Osteoblast (primary cell): Measurements from ENCODE around the gene TRIM14. TPM values are rescaled to one million over a fixed set of nuclear protein-coding genes. Genes with fewer than 3 reads are reported as not detected.

ENCODE experiments used
- DNase-seq: peaks from one replicate; pipeline ENCODE4 v3.0.0; 2011; ENCODE audit warnings: low spot score, mixed read lengths; ENCODE audit not compliant: insufficient read length; ENCODE audit errors: missing footprints
- H2AFZ ChIP-seq: 2 replicates; pipeline ENCODE4 v1.6.0; 2011; ENCODE audit warnings: mild to moderate bottlenecking, low read length
- H3K27ac ChIP-seq: 2 replicates; pipeline ENCODE4 v1.5.1; 2011; ENCODE audit warnings: mild to moderate bottlenecking, low read depth, low read length, moderate library complexity
- H3K27me3 ChIP-seq: 2 replicates; pipeline ENCODE4 v1.6.0; 2012; ENCODE audit warnings: mild to moderate bottlenecking, control low read depth, inconsistent platforms, low read length, moderate library complexity; ENCODE audit not compliant: insufficient read depth
- H3K36me3 ChIP-seq: 2 replicates; pipeline ENCODE4 v1.5.1; 2011; ENCODE audit warnings: mild to moderate bottlenecking, low read length, control low read depth, moderate library complexity; ENCODE audit not compliant: insufficient read depth
- H3K4me1 ChIP-seq: 2 replicates; pipeline ENCODE4 v1.5.1; 2011; ENCODE audit warnings: mild to moderate bottlenecking, low read length, control low read depth, moderate library complexity; ENCODE audit not compliant: insufficient read depth
- H3K4me2 ChIP-seq: 2 replicates; pipeline ENCODE4 v1.6.0; 2011; ENCODE audit warnings: mild to moderate bottlenecking, low read length; ENCODE audit not compliant: insufficient read depth
- H3K4me3 ChIP-seq: fragments of 200-600 bp; sonication (generic); 3 replicates; pipeline ENCODE4 v1.5.1; 2012; ENCODE audit warnings: mild to moderate bottlenecking, low read length, inconsistent platforms; ENCODE audit not compliant: insufficient read depth
- H3K79me2 ChIP-seq: 2 replicates; pipeline ENCODE4 v1.6.0; 2012; ENCODE audit warnings: mild to moderate bottlenecking, low read length, control low read depth, inconsistent platforms; ENCODE audit not compliant: insufficient read depth
- H3K9me3 ChIP-seq: 2 replicates; pipeline ENCODE4 v1.5.1; 2011; ENCODE audit warnings: low read depth, low read length, control low read depth
- H4K20me1 ChIP-seq: 2 replicates; pipeline ENCODE4 v1.6.0; 2012; ENCODE audit warnings: mild to moderate bottlenecking, low read length, control low read depth; ENCODE audit not compliant: insufficient read depth
- total RNA-seq: library from RNA; depleted of rRNA; stranded (reverse); fragments of >200 nt; gene quantifications from 2 replicates; pipeline ENCODE4 v1.2.3, GENCODE V29; 2012
- TF ChIP-seq, protein P1 (sequence below): IDR thresholded peaks from 2 replicates; pipeline ENCODE4 v1.5.1; 2011; ENCODE audit warnings: mild to moderate bottlenecking, low read depth, low read length, moderate library complexity; ENCODE audit errors: extremely low read depth

The TRIM14 gene
- total RNA-seq, 1 donor: 1.1 TPM

DNA sequence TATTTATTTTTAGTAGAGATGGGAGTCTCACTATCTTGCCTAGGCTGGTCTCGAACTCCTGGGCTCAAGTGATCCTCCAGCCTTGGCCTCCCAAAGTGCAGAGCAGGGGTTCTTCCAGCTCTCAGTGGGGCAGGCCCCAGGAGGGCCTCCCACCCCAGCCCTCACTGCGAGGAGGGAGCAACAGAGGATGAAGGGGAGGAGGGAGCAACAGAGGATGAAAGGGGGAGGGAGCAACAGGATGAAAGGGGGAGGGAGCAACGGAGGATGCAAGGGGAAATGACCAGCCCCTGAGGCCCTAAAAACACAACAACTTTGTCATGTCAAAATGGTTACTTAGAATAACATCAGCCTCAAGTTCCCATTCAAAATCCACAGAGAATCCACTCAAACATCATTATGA is 10.0 kb downstream of the TRIM14 start:
- H4K20me1 ChIP-seq: no peaks in the 10 kb centered on the region
- DNase-seq: no peak
- H3K4me2 ChIP-seq: no peak overlapping the region
- H3K79me2 ChIP-seq: no peaks in the 10 kb centered on the region
- H3K4me1 ChIP-seq: no peaks in the 10 kb centered on the region
- H3K9me3 ChIP-seq: no peaks in the 10 kb centered on the region
- TF ChIP-seq, protein P1, sequence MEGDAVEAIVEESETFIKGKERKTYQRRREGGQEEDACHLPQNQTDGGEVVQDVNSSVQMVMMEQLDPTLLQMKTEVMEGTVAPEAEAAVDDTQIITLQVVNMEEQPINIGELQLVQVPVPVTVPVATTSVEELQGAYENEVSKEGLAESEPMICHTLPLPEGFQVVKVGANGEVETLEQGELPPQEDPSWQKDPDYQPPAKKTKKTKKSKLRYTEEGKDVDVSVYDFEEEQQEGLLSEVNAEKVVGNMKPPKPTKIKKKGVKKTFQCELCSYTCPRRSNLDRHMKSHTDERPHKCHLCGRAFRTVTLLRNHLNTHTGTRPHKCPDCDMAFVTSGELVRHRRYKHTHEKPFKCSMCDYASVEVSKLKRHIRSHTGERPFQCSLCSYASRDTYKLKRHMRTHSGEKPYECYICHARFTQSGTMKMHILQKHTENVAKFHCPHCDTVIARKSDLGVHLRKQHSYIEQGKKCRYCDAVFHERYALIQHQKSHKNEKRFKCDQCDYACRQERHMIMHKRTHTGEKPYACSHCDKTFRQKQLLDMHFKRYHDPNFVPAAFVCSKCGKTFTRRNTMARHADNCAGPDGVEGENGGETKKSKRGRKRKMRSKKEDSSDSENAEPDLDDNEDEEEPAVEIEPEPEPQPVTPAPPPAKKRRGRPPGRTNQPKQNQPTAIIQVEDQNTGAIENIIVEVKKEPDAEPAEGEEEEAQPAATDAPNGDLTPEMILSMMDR: no peak
- no peak overlapping the region for H3K27ac ChIP-seq
- no peaks in the 10 kb centered on the region for H3K36me3 ChIP-seq
- no peak overlapping the region for H3K4me3 ChIP-seq
- no peak overlapping the region for H2AFZ ChIP-seq
- no peaks in the 10 kb centered on the region for H3K27me3 ChIP-seq

DNA sequence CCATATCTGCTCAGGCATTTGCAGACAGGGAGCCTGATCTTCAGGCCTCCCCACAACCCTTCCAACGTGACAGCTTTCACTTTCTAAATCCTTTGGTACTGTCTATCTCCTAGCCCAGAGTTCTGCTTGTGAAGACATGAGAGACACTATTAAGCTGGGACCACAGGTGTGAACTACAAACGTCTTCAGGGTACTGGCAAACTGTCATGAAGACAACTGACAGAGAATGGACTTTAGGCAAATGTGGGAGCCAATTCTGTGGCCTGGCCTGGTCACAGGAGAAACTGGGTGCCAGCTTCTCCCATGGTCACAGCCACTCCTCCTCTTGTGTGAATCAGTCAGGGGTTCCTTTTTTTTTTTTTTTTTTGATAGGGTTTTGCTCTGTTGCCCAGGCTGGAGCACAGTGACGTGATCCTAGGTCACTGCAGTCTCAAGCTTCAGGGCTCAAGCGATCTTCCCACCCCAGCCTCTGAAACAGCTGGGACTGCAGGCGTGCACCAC is 10.4 kb downstream of the TRIM14 start:
- no peak for DNase-seq
- H3K4me2 ChIP-seq: no peak overlapping the region
- no peaks in the 10 kb centered on the region for H3K27me3 ChIP-seq
- no peak overlapping the region for H3K4me3 ChIP-seq
- H2AFZ ChIP-seq: peak overlapping the region; percentile 76
- H3K9me3 ChIP-seq: no peaks in the 10 kb centered on the region
- H3K4me1 ChIP-seq: no peaks in the 10 kb centered on the region
- H3K27ac ChIP-seq: no peak overlapping the region
- TF ChIP-seq, protein P1: no peak
- no peaks in the 10 kb centered on the region for H3K79me2 ChIP-seq
- H3K36me3 ChIP-seq: no peaks in the 10 kb centered on the region
- H4K20me1 ChIP-seq: no peaks in the 10 kb centered on the region

GRCh38 chr9:98107926-98108325 is 11.1 kb downstream of the TRIM14 start:
- Histone ChIP-seq H4K20me1 (no peaks in the 10 kb centered on the region), H3K27me3 (no peaks in the 10 kb centered on the region), H2AFZ (peak overlapping the region; percentile 76), H3K79me2 (no peaks in the 10 kb centered on the region), H3K36me3 (no peaks in the 10 kb centered on the region), H3K4me1 (no peaks in the 10 kb centered on the region), H3K9me3 (no peaks in the 10 kb centered on the region), H3K4me3 (no peak overlapping the region), H3K27ac (no peak overlapping the region), H3K4me2 (no peak overlapping the region)
- DNase-seq: no peak
- TF ChIP-seq, protein P1: no peak

DNA sequence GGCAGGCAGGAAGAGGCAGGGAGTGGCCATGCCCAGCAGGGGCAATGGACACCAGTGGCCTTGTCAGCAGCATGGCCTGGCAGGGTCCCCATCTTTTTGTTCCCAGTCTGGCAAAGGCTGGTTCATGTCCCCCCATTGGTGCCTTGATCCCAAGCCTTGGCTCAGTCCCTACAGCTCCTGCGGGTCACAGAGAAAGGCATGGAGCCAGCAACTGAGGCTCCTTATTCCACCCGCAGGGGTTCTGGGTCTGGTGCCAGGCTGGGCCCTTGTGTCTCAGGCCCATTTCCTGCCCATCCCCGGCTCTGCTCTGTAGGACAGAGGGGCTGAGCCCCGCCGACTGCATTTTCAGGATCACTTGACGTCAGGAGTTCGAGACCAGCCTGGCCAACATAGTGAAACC is 14.0 kb downstream of the TRIM14 start:
- Histone ChIP-seq H2AFZ (no peak overlapping the region), H3K4me1 (no peaks in the 10 kb centered on the region), H3K9me3 (no peaks in the 10 kb centered on the region), H3K27ac (no peak overlapping the region), H3K27me3 (no peaks in the 10 kb centered on the region), H3K4me2 (no peak overlapping the region), H3K79me2 (no peaks in the 10 kb centered on the region), H3K36me3 (no peaks in the 10 kb centered on the region), H4K20me1 (no peaks in the 10 kb centered on the region), H3K4me3 (no peak overlapping the region)
- DNase-seq: no peak
- TF ChIP-seq, protein P1: no peak
